HG02678 (cell line): ENCODE data around the gene MDC1.

ENCODE experiments used
- ATAC-seq: cut with Tn5 transposase; IDR thresholded peaks from one replicate; pipeline ENCODE4 v1.9.1; 2021; ENCODE audit warnings: mild to moderate bottlenecking, moderate library complexity; ENCODE audit not compliant: unreplicated experiment

Gene MDC1

GRCh38 chr6:30747902-30748769 is 31.1 kb upstream of the MDC1 start:
- ATAC-seq: no peak

GRCh38 chr6:30747300-30747687 is 30.2 kb upstream of the MDC1 start:
- ATAC-seq: no peak

GRCh38 chr6:30744054-30744805 is 27.1 kb upstream of the MDC1 start, which contains the start of gene IER3:
Gene IER3, minus strand, starts transcription at chr6:30744547. Its CDS starts 29 bp downstream, at chr6:30744518.
- ATAC-seq: peak; percentile 32

- ATAC-seq: no peak
Observed at GRCh38 chr6:30743099-30744053, 26.3 kb upstream of the MDC1 start.

GRCh38 chr6:30742316-30743098 is 25.4 kb upstream of the MDC1 start, which contains the start of gene FLOT1:
Gene FLOT1, minus strand, starts transcription at chr6:30742687. Its CDS starts 498 bp downstream, at chr6:30742189.
- peak; percentile 75 for ATAC-seq

- peak; percentile 1 for ATAC-seq
Observed at GRCh38 chr6:30741789-30742315, 24.8 kb upstream of the MDC1 start.

GRCh38 chr6:30741063-30741779 is 24.1 kb upstream of the MDC1 start:
- ATAC-seq: no peak

GRCh38 chr6:30740540-30740870 is 23.4 kb upstream of the MDC1 start:
- no peak for ATAC-seq

- no peak for ATAC-seq
Observed at GRCh38 chr6:30738532-30738931, 21.5 kb upstream of the MDC1 start.

- no peak for ATAC-seq
Observed at GRCh38 chr6:30735668-30736314, 18.7 kb upstream of the MDC1 start.

GRCh38 chr6:30732237-30732943 is 15.3 kb upstream of the MDC1 start:
- ATAC-seq: no peak

- peak; percentile 61 for ATAC-seq
Observed at GRCh38 chr6:30730601-30731435, 13.7 kb upstream of the MDC1 start.

- no peak for ATAC-seq
Observed at GRCh38 chr6:30727920-30728553, 11.0 kb upstream of the MDC1 start.

GRCh38 chr6:30726506-30727413 is 9.7 kb upstream of the MDC1 start:
- no peak for ATAC-seq

GRCh38 chr6:30725713-30726505 is 8.8 kb upstream of the MDC1 start:
- no peak for ATAC-seq
